Activated T-helper 17 cell treated with anti-CD3 and anti-CD28 coated beads, Interleukin-2, amount 50 U/mL, for 72 hours (primary cell): ENCODE measurements around the gene HIVEP2. TPM values are rescaled to one million over a fixed set of nuclear protein-coding genes. Genes with fewer than 3 reads are reported as not detected.

Source experiments
- ATAC-seq: fragments of 150-1000 bp; cut with Tn5 transposase; replicated peaks from 2 replicates; pipeline ENCODE4 v1.10.0; 2021; ENCODE audit warnings: mild to moderate bottlenecking, moderate library complexity
- H3K27ac Mint-ChIP-seq: one replicate; pipeline ENCODE4 v1.8.0; 2022; ENCODE audit warnings: mixed read lengths
- H3K27me3 Mint-ChIP-seq: one replicate; pipeline ENCODE4 v1.8.0; 2022; ENCODE audit warnings: mixed read lengths
- H3K36me3 Mint-ChIP-seq: one replicate; pipeline ENCODE4 v1.8.0; 2022; ENCODE audit warnings: low read depth, mild to moderate bottlenecking, mixed read lengths
- H3K4me1 Mint-ChIP-seq: one replicate; pipeline ENCODE4 v1.8.0; 2022; ENCODE audit warnings: mixed read lengths
- H3K4me3 Mint-ChIP-seq: one replicate; pipeline ENCODE4 v1.8.0; 2022; ENCODE audit warnings: mild to moderate bottlenecking, mixed read lengths
- H3K9me3 Mint-ChIP-seq: one replicate; pipeline ENCODE4 v1.8.0; 2022; ENCODE audit warnings: mixed read lengths
- total RNA-seq, 2 donors: library from RNA; stranded (reverse); gene quantifications; one replicate each; pipeline ENCODE4 v1.2.3, GENCODE V29; 2022

HIVEP2 gene
- total RNA-seq, 2 donors from 2014 or later, result 33.0 to 53.5 TPM

GRCh38 chr6:142881290-142881689 lies 63.7 kb downstream of the HIVEP2 start:
- H3K27ac Mint-ChIP-seq, result peak overlapping the region; percentile 87
- no peaks in the 10 kb centered on the region for H3K27me3 Mint-ChIP-seq
- H3K9me3 Mint-ChIP-seq, result no peaks in the 10 kb centered on the region
- peaks cover 61% of the 10 kb centered on the region for H3K36me3 Mint-ChIP-seq
- peaks cover 54% of the 10 kb centered on the region for H3K4me1 Mint-ChIP-seq
- ATAC-seq, result no peak
- peak overlapping the region; percentile 87 for H3K4me3 Mint-ChIP-seq

- H3K4me1 Mint-ChIP-seq, result peaks cover 56% of the 10 kb centered on the region
Measured at GRCh38 chr6:142880201-142880600, 64.8 kb downstream of the HIVEP2 start.

GRCh38 chr6:142879527-142879926 lies 65.4 kb downstream of the HIVEP2 start:
- H3K36me3 Mint-ChIP-seq, result peaks cover 71% of the 10 kb centered on the region
- no peaks in the 10 kb centered on the region for H3K9me3 Mint-ChIP-seq
- peak overlapping the region; percentile 38 for H3K4me3 Mint-ChIP-seq
- no peak for ATAC-seq
- H3K4me1 Mint-ChIP-seq, result peaks cover 60% of the 10 kb centered on the region
- H3K27me3 Mint-ChIP-seq, result no peaks in the 10 kb centered on the region
- peak overlapping the region; percentile 35 for H3K27ac Mint-ChIP-seq

More at GRCh38 chr6:142880201-142880600, 64.8 kb downstream of the HIVEP2 start:
- Mint-ChIP-seq H3K27ac (peak overlapping the region; percentile 35), H3K27me3 (no peaks in the 10 kb centered on the region), H3K36me3 (peaks cover 69% of the 10 kb centered on the region), H3K4me3 (peak overlapping the region; percentile 38), H3K9me3 (no peaks in the 10 kb centered on the region)
- ATAC-seq, result no peak

GRCh38 chr6:142879076-142879475 lies 65.9 kb downstream of the HIVEP2 start:
- Mint-ChIP-seq H3K27me3 (no peaks in the 10 kb centered on the region), H3K9me3 (no peaks in the 10 kb centered on the region), H3K4me1 (peaks cover 59% of the 10 kb centered on the region), H3K36me3 (peaks cover 68% of the 10 kb centered on the region), H3K27ac (peak overlapping the region; percentile 35), H3K4me3 (peak overlapping the region; percentile 38)
- peak; percentile 48 for ATAC-seq

GRCh38 chr6:142878407-142878806 lies 66.6 kb downstream of the HIVEP2 start:
- ATAC-seq, result peak; percentile 74
- no peaks in the 10 kb centered on the region for H3K27me3 Mint-ChIP-seq
- no peaks in the 10 kb centered on the region for H3K9me3 Mint-ChIP-seq
- H3K36me3 Mint-ChIP-seq, result peaks cover 68% of the 10 kb centered on the region
- H3K4me3 Mint-ChIP-seq, result peak overlapping the region; percentile 38
- H3K4me1 Mint-ChIP-seq, result peaks cover 64% of the 10 kb centered on the region
- peak overlapping the region; percentile 35 for H3K27ac Mint-ChIP-seq

- Mint-ChIP-seq H3K4me1 (peaks cover 79% of the 10 kb centered on the region), H3K27me3 (no peaks in the 10 kb centered on the region), H3K27ac (peak overlapping the region; percentile 32), H3K4me3 (peak overlapping the region; percentile 52), H3K36me3 (peaks cover 72% of the 10 kb centered on the region), H3K9me3 (no peaks in the 10 kb centered on the region)
- peak; percentile 36 for ATAC-seq
Measured at GRCh38 chr6:142874676-142875075, 70.3 kb downstream of the HIVEP2 start.

- peak overlapping the region; percentile 72 for H3K4me3 Mint-ChIP-seq
Measured at GRCh38 chr6:142872376-142872775, 72.6 kb downstream of the HIVEP2 start.

GRCh38 chr6:142871910-142872331 lies 73.1 kb downstream of the HIVEP2 start:
- H3K9me3 Mint-ChIP-seq, result no peaks in the 10 kb centered on the region

More at GRCh38 chr6:142872376-142872775, 72.6 kb downstream of the HIVEP2 start:
- Mint-ChIP-seq H3K4me1 (peaks cover 70% of the 10 kb centered on the region), H3K27me3 (no peaks in the 10 kb centered on the region), H3K36me3 (peaks cover 64% of the 10 kb centered on the region), H3K27ac (peak overlapping the region; percentile 85), H3K9me3 (no peaks in the 10 kb centered on the region)
- no peak for ATAC-seq

GRCh38 chr6:142870787-142871415 lies 74.1 kb downstream of the HIVEP2 start:
- Mint-ChIP-seq H3K4me3 (peak overlapping the region; percentile 72), H3K9me3 (no peaks in the 10 kb centered on the region), H3K27ac (peak overlapping the region; percentile 58), H3K36me3 (peaks cover 63% of the 10 kb centered on the region), H3K27me3 (no peaks in the 10 kb centered on the region), H3K4me1 (peaks cover 76% of the 10 kb centered on the region)
- ATAC-seq, result no peak

More at GRCh38 chr6:142871910-142872331, 73.1 kb downstream of the HIVEP2 start:
- peak overlapping the region; percentile 85 for H3K27ac Mint-ChIP-seq
- ATAC-seq, result peak; percentile 98
- H3K4me1 Mint-ChIP-seq, result peaks cover 73% of the 10 kb centered on the region
- peaks cover 64% of the 10 kb centered on the region for H3K36me3 Mint-ChIP-seq
- H3K4me3 Mint-ChIP-seq, result peak overlapping the region; percentile 72
- no peaks in the 10 kb centered on the region for H3K27me3 Mint-ChIP-seq

GRCh38 chr6:142868917-142869316 lies 76.1 kb downstream of the HIVEP2 start:
- H3K36me3 Mint-ChIP-seq, result peaks cover 48% of the 10 kb centered on the region
- peak overlapping the region; percentile 74 for H3K4me3 Mint-ChIP-seq
- no peak for ATAC-seq
- peaks cover 74% of the 10 kb centered on the region for H3K4me1 Mint-ChIP-seq
- no peak overlapping the region for H3K27ac Mint-ChIP-seq
- H3K9me3 Mint-ChIP-seq, result no peaks in the 10 kb centered on the region
- H3K27me3 Mint-ChIP-seq, result no peaks in the 10 kb centered on the region

- Mint-ChIP-seq H3K4me3 (peak overlapping the region; percentile 74), H3K27ac (peak overlapping the region; percentile 14), H3K9me3 (no peaks in the 10 kb centered on the region), H3K27me3 (no peaks in the 10 kb centered on the region), H3K36me3 (peaks cover 48% of the 10 kb centered on the region), H3K4me1 (peaks cover 74% of the 10 kb centered on the region)
- peak; percentile 5 for ATAC-seq
Measured at GRCh38 chr6:142867988-142868812, 76.8 kb downstream of the HIVEP2 start.

GRCh38 chr6:142867355-142867801 lies 77.6 kb downstream of the HIVEP2 start:
- H3K36me3 Mint-ChIP-seq, result peaks cover 40% of the 10 kb centered on the region
- H3K27ac Mint-ChIP-seq, result peak overlapping the region; percentile 14
- no peaks in the 10 kb centered on the region for H3K27me3 Mint-ChIP-seq
- no peaks in the 10 kb centered on the region for H3K9me3 Mint-ChIP-seq
- peak; percentile 12 for ATAC-seq
- H3K4me1 Mint-ChIP-seq, result peaks cover 66% of the 10 kb centered on the region
- peak overlapping the region; percentile 74 for H3K4me3 Mint-ChIP-seq

- Mint-ChIP-seq H3K36me3 (peaks cover 41% of the 10 kb centered on the region), H3K9me3 (no peaks in the 10 kb centered on the region), H3K27me3 (no peaks in the 10 kb centered on the region), H3K4me3 (peak overlapping the region; percentile 44), H3K4me1 (peaks cover 58% of the 10 kb centered on the region), H3K27ac (peak overlapping the region; percentile 37)
- ATAC-seq, result no peak
Measured at GRCh38 chr6:142863981-142864380, 81.0 kb downstream of the HIVEP2 start.

- Mint-ChIP-seq H3K27ac (peak overlapping the region; percentile 66), H3K4me3 (peak overlapping the region; percentile 54), H3K9me3 (no peaks in the 10 kb centered on the region), H3K27me3 (no peaks in the 10 kb centered on the region), H3K4me1 (peaks cover 60% of the 10 kb centered on the region), H3K36me3 (peaks cover 31% of the 10 kb centered on the region)
- ATAC-seq, result no peak
Measured at GRCh38 chr6:142861711-142862110, 83.3 kb downstream of the HIVEP2 start.
